ENCODE measurements around the gene CGNL1.

DNA sequence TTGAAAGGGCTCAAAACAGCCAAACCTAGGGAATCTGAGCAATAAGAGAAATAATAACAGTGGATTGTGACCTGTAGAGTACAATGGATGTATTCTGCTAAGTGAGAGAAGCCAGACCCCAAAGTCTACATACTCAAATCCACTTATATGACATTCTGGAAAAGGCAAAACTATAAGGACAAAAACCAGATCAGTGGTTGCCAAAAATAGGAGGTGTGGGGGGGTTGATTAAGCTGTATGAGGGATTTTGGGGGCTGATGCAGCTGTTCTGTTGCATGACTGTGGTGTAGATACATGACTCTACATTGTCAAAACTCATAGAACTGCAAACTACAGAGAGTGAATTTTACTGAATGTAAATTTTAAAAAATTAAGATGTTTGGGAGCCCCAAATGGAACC is 20.1 kb upstream of the CGNL1 start:
- no peak for TF ChIP-seq POLR2A (IDR thresholded peaks at IDR 0.05)
- TF ChIP-seq, protein P1, sequence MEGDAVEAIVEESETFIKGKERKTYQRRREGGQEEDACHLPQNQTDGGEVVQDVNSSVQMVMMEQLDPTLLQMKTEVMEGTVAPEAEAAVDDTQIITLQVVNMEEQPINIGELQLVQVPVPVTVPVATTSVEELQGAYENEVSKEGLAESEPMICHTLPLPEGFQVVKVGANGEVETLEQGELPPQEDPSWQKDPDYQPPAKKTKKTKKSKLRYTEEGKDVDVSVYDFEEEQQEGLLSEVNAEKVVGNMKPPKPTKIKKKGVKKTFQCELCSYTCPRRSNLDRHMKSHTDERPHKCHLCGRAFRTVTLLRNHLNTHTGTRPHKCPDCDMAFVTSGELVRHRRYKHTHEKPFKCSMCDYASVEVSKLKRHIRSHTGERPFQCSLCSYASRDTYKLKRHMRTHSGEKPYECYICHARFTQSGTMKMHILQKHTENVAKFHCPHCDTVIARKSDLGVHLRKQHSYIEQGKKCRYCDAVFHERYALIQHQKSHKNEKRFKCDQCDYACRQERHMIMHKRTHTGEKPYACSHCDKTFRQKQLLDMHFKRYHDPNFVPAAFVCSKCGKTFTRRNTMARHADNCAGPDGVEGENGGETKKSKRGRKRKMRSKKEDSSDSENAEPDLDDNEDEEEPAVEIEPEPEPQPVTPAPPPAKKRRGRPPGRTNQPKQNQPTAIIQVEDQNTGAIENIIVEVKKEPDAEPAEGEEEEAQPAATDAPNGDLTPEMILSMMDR (IDR thresholded peaks at IDR 0.05) = no peak
